Measurements from ENCODE around the gene FAXC.

GRCh38 chr6:99354983-99355382 is 5.5 kb upstream of the FAXC start:
- TF ChIP-seq SP1 (IDR thresholded peaks at IDR 0.05) (no peak), ARNT (IDR thresholded peaks at IDR 0.05) (no peak), BHLHE40 (IDR thresholded peaks at IDR 0.05; ENCODE audit: borderline replicate concordance) (no peak), CTBP1 (IDR thresholded peaks at IDR 0.05; ENCODE audit: borderline replicate concordance) (no peak), HDGF (IDR thresholded peaks at IDR 0.05; ENCODE audit: borderline replicate concordance) (no peak), FOXM1 (IDR thresholded peaks at IDR 0.05; ENCODE audit: borderline replicate concordance) (no peak), LEF1 (IDR thresholded peaks at IDR 0.05; ENCODE audit: borderline replicate concordance) (no peak), L3MBTL2 (conservative IDR thresholded peaks at IDR 0.05) (no peak), TARDBP (IDR thresholded peaks at IDR 0.05) (no peak), SUZ12 (IDR thresholded peaks at IDR 0.05) (no peak), PKNOX1 (IDR thresholded peaks at IDR 0.05) (no peak), FOXA1 (IDR thresholded peaks at IDR 0.05) (no peak), FOXK2 (IDR thresholded peaks at IDR 0.05) (no peak), NFRKB (IDR thresholded peaks at IDR 0.05) (no peak)
